Hepatocyte (in vitro differentiated cells): ENCODE measurements around the gene GRIK2.

Experiments used
- CTCF ChIP-seq: fragments of 200-600 bp; sonication (generic); IDR thresholded peaks from 2 replicates; pipeline ENCODE4 v1.5.1; 2016; ENCODE audit warnings: antibody characterized with exemption, mild to moderate bottlenecking; ENCODE audit not compliant: poor library complexity
- EZH2 ChIP-seq: fragments of 200-600 bp; sonication (generic); IDR thresholded peaks from 2 replicates; pipeline ENCODE4 v1.6.1; 2016; ENCODE audit warnings: antibody characterized with exemption, mild to moderate bottlenecking, borderline replicate concordance

DNA sequence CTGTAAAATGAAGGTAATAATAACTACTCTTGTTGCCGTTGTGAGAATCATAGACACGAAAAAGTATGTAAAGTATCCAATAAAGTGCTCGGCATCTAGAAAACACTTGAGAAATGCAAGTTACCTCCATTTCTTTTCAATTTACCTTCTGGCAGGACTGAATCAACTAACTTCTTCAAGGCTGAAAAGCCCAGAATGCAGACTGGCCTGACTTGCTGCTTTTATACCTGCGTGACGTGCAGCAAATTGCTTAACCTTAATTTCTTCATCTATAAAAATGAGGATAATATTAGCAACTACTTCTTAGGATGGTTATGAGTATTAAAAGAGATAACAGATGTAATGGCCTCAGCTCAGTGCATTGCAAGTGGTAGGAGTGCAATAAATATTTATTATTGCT is 39.6 kb downstream of the GRIK2 start:
- TF ChIP-seq CTCF = no peak
- TF ChIP-seq EZH2 = no peak
